WTC11 (cell line): ENCODE data around the gene C3orf85.

ENCODE experiments used
- AFF4 ChIP-seq: sonication (generic); formaldehyde crosslinking; IDR thresholded peaks from 2 replicates; pipeline ENCODE4 v1.8.1; 2023; ENCODE audit warnings: mild to moderate bottlenecking, missing genetic modification reagents, borderline replicate concordance
- AR ChIP-seq: fragments of 250-450 bp; sonication (Bioruptor Pico); IDR thresholded peaks from 2 replicates; pipeline ENCODE4 v1.9.0; 2021; ENCODE audit warnings: mild to moderate bottlenecking
- ATF1 ChIP-seq: sonication (generic); formaldehyde crosslinking; IDR thresholded peaks from 2 replicates; pipeline ENCODE4 v1.8.1; 2023; ENCODE audit warnings: mild to moderate bottlenecking, moderate library complexity, missing genetic modification reagents
- CTCF ChIP-seq: fragments of 200-600 bp; IDR thresholded peaks from 2 replicates; pipeline ENCODE4 v1.8.0; 2022; ENCODE audit warnings: antibody characterized with exemption
- E2F5 ChIP-seq: sonication (generic); formaldehyde crosslinking; IDR thresholded peaks from 2 replicates; pipeline ENCODE4 v1.8.1; 2022; ENCODE audit warnings: mild to moderate bottlenecking, moderate library complexity, missing genetic modification reagents
- ELF4 ChIP-seq: sonication (generic); formaldehyde crosslinking; IDR thresholded peaks from 2 replicates; pipeline ENCODE4 v1.8.1; 2022; ENCODE audit warnings: low read depth, mild to moderate bottlenecking, moderate library complexity, missing genetic modification reagents
- FOXJ3 ChIP-seq: sonication (generic); formaldehyde crosslinking; IDR thresholded peaks from 2 replicates; pipeline ENCODE4 v1.9.0; 2021; ENCODE audit warnings: missing genetic modification reagents, mild to moderate bottlenecking, borderline replicate concordance
- FOXK1 ChIP-seq: sonication (generic); formaldehyde crosslinking; IDR thresholded peaks from 2 replicates; pipeline ENCODE4 v1.8.0; 2022; ENCODE audit warnings: mild to moderate bottlenecking, moderate library complexity, missing genetic modification reagents
- MAX ChIP-seq: sonication (generic); formaldehyde crosslinking; IDR thresholded peaks from 2 replicates; pipeline ENCODE4 v1.8.0; 2022; ENCODE audit warnings: mild to moderate bottlenecking, missing genetic modification reagents
- PRDM15 ChIP-seq: sonication (generic); formaldehyde crosslinking; IDR thresholded peaks from 2 replicates; pipeline ENCODE4 v1.8.0; 2022; ENCODE audit warnings: missing genetic modification reagents
- PREB ChIP-seq: sonication (generic); formaldehyde crosslinking; IDR thresholded peaks from 2 replicates; pipeline ENCODE4 v1.8.1; 2022; ENCODE audit warnings: mild to moderate bottlenecking, missing genetic modification reagents, moderate library complexity, borderline replicate concordance
- USF2 ChIP-seq: sonication (generic); formaldehyde crosslinking; IDR thresholded peaks from 2 replicates; pipeline ENCODE4 v1.8.1; 2023; ENCODE audit warnings: mild to moderate bottlenecking, missing genetic modification reagents, moderate library complexity

GRCh38 chr3:109137761-109138160, 1.2 kb downstream of the C3orf85 start:
- no peak for TF ChIP-seq PREB (CRISPR knock-in tag)
- no peak for TF ChIP-seq E2F5 (CRISPR knock-in tag)
- no peak for TF ChIP-seq CTCF
- TF ChIP-seq FOXJ3 (CRISPR knock-in tag), result no peak
- no peak for TF ChIP-seq ATF1
- no peak for TF ChIP-seq FOXK1 (CRISPR knock-in tag)
- TF ChIP-seq AR, result no peak
- no peak for TF ChIP-seq ELF4 (CRISPR knock-in tag)
- TF ChIP-seq AFF4, result no peak
- no peak for TF ChIP-seq USF2 (CRISPR knock-in tag)
- no peak for TF ChIP-seq PRDM15
- TF ChIP-seq MAX (CRISPR knock-in tag), result no peak
